ENCODE data around the gene EFHC1. TPM values are rescaled to one million over a fixed set of nuclear protein-coding genes. Genes with fewer than 3 reads are reported as not detected.

Gene EFHC1
- total and polyA plus RNA-seq, 8 donors, result 14.6 to 73.0 (median 53.1) TPM

DNA sequence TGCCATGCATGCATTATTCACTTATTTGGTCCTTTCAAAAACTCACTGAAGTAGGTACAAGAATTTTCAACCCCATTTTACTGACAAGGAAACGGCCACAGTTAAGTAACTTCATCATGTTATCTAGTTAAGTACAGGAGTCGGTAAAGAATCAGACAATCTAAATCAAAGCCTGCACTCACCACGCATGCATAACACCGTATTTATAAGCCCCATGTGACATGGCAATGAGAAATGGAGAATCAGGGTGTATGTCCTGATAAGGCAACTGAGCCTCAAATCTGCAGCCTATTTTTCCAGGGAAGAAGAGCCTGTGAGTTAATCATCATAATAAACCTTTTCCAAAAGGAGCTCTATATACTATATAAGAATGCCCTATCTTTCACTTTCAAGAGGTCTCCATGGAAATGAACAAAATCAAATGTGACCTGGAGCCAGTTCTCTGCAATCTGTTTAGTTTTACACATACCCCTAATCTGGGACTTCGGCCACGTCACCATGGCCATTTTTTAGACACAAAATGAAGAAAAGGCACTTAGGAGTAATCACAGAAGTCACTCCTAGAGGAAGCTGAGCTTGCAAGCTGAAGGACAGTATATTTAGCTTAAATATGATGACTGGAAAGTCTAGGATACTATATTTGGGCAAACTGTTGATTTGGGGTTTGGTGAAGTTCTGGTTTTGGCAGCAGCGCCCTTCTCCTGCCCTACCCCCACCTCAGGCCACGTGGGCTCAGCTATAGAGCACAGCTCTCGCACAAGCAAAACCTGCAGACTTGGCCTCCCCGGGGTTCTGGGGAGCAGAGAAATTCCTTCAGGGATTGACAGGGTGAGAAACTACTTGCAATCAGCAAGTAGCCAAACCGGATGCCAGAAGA is 137.5 kb downstream of the EFHC1 start:
- no peaks in the 10 kb centered on the region for H3K9me3 ChIP-seq
- peaks cover 11 to 17% of the 10 kb centered on the region in 2 donors for H3K4me1 ChIP-seq
- H3K36me3 ChIP-seq, result no peaks in the 10 kb centered on the region
- H3K27me3 ChIP-seq, result no peaks in the 10 kb centered on the region
- peak overlapping the region; percentile 18 to 60 for H3K27ac ChIP-seq
- TF ChIP-seq, protein P1, sequence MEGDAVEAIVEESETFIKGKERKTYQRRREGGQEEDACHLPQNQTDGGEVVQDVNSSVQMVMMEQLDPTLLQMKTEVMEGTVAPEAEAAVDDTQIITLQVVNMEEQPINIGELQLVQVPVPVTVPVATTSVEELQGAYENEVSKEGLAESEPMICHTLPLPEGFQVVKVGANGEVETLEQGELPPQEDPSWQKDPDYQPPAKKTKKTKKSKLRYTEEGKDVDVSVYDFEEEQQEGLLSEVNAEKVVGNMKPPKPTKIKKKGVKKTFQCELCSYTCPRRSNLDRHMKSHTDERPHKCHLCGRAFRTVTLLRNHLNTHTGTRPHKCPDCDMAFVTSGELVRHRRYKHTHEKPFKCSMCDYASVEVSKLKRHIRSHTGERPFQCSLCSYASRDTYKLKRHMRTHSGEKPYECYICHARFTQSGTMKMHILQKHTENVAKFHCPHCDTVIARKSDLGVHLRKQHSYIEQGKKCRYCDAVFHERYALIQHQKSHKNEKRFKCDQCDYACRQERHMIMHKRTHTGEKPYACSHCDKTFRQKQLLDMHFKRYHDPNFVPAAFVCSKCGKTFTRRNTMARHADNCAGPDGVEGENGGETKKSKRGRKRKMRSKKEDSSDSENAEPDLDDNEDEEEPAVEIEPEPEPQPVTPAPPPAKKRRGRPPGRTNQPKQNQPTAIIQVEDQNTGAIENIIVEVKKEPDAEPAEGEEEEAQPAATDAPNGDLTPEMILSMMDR (IDR thresholded peaks at IDR 0.05), result no peak
- DNase-seq, result no peak
- ATAC-seq, result peak; percentile 37
- intact Hi-C loops (cut with DNase I), result no loop called here
- no peak overlapping the region for H3K4me3 ChIP-seq

DNA sequence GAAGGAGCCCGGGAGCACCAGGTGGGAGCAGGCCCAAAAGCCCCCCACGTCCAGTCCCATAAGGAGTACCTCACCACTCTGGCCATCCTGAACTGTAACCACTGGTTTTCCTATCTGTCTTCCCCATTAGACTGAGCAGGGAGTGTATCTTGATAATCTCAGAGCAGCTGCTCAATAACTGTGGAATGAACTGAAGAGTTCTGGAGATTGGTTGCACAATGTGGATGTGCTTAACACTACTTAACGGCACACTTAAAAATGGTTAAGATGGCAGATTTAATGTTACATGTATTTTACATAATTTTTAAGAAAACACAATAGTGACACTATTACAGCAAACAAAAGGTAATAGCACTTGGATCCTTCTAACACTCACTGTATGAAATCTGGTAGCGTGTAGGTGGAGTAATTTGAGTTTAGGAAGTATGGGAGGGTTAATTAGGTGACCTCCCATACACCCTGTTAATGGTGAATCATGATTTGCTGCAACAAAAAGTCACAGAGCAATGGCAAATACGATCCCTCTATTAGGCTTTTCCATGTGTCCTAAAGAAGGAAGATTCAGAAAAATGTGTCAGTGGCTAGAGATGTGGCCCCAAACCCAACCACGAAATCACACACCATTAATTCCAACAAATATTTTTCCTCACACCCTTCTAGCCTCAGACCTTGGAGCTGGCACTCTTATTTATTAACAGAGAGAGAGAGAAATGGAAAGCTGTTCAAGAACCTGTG is 138.3 kb downstream of the EFHC1 start:
- intact Hi-C loops (cut with DNase I), result no loop called here
- no peaks in the 10 kb centered on the region for H3K9me3 ChIP-seq
- H3K27me3 ChIP-seq, result no peaks in the 10 kb centered on the region
- ATAC-seq, result peak; percentile 89
- no peak overlapping the region for H3K4me3 ChIP-seq
- DNase-seq, result no peak
- peaks cover 10 to 19% of the 10 kb centered on the region in 2 donors for H3K4me1 ChIP-seq
- TF ChIP-seq, protein P1 (IDR thresholded peaks at IDR 0.05), result no peak
- peak overlapping the region; percentile 18 to 60 for H3K27ac ChIP-seq
- H3K36me3 ChIP-seq, result no peaks in the 10 kb centered on the region

DNA sequence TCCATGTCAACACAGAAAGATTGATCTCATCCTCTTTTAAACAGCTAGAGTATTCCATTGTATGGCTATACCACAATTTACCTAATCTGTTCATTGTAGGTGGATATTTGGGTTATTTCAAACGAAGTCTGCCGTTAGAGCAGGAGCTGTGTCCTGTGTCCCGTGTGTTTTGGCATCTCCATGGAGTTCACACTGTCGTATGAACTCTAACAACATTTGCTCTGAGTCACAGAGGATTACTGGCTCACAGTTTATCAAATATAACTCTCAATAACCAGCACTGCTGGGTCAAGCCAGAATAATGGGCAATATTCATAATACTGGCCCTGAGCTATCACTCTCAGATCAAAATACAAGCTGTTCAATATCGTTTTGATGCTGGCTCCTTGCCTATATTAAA is 140.3 kb downstream of the EFHC1 start:
- H3K27ac ChIP-seq, result no peak overlapping the region
- no peak overlapping the region for H3K4me3 ChIP-seq
- TF ChIP-seq, protein P1 (IDR thresholded peaks at IDR 0.05), result no peak
- ATAC-seq (no peak), DNase-seq (no peak)
- H3K27me3 ChIP-seq, result no peaks in the 10 kb centered on the region
- no peaks in the 10 kb centered on the region for H3K9me3 ChIP-seq
- H3K4me1 ChIP-seq, result peaks cover 10 to 28% of the 10 kb centered on the region in 2 donors
- no peaks in the 10 kb centered on the region for H3K36me3 ChIP-seq
- intact Hi-C loops (cut with DNase I), result no loop called here

- no peak for ATAC-seq
- TF ChIP-seq, protein P1 (IDR thresholded peaks at IDR 0.05), result no peak
- Histone ChIP-seq H3K9me3 (no peaks in the 10 kb centered on the region), H3K4me1 (peaks cover 14 to 39% of the 10 kb centered on the region in 2 donors), H3K36me3 (no peaks in the 10 kb centered on the region), H3K27me3 (no peaks in the 10 kb centered on the region), H3K4me3 (no peak overlapping the region), H3K27ac (no peak overlapping the region)
- intact Hi-C loops (cut with DNase I), result no loop called here
- no peak for DNase-seq
Measured at GRCh38 chr6:52562911-52563310, 142.8 kb downstream of the EFHC1 start.

DNA sequence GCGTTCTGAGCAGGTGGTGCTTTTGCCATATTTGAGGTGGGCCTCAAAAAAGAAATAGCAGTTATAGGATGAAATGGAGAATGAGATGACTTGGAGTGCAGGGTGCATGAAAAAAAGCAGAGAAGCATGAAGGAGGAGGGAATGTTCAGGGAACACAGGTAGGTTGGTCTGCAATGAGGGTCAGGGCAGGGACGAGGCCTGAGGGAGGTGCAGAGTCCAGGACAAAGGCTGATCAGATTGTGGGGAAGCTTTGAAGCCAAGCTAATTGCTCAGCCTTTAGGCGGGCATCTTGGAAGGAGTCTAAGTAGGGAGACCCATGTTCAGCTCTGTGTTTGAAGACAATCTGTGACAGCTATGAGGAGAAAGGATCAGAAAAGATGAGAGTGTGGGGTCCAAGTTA is 144.7 kb downstream of the EFHC1 start:
- Histone ChIP-seq H3K9me3 (no peaks in the 10 kb centered on the region), H3K4me3 (no peak overlapping the region), H3K27me3 (no peaks in the 10 kb centered on the region), H3K4me1 (peaks cover 15 to 35% of the 10 kb centered on the region in 2 donors), H3K27ac (no peak overlapping the region), H3K36me3 (no peaks in the 10 kb centered on the region)
- ATAC-seq (no peak), DNase-seq (no peak)
- intact Hi-C loops (cut with DNase I), result no loop called here
- TF ChIP-seq, protein P1 (IDR thresholded peaks at IDR 0.05), result no peak
